ENCODE data around the gene ZPR1. TPM values are rescaled to one million over a fixed set of nuclear protein-coding genes. Genes with fewer than 3 reads are reported as not detected.
"Not testable (repeated sequence)": the region's sequence is repeated elsewhere in the genome, so short reads cannot be mapped to it uniquely, and the experiment has no call there.

Gene ZPR1, protein sequence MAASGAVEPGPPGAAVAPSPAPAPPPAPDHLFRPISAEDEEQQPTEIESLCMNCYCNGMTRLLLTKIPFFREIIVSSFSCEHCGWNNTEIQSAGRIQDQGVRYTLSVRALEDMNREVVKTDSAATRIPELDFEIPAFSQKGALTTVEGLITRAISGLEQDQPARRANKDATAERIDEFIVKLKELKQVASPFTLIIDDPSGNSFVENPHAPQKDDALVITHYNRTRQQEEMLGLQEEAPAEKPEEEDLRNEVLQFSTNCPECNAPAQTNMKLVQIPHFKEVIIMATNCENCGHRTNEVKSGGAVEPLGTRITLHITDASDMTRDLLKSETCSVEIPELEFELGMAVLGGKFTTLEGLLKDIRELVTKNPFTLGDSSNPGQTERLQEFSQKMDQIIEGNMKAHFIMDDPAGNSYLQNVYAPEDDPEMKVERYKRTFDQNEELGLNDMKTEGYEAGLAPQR
- 171 TPM for total RNA-seq

DNA sequence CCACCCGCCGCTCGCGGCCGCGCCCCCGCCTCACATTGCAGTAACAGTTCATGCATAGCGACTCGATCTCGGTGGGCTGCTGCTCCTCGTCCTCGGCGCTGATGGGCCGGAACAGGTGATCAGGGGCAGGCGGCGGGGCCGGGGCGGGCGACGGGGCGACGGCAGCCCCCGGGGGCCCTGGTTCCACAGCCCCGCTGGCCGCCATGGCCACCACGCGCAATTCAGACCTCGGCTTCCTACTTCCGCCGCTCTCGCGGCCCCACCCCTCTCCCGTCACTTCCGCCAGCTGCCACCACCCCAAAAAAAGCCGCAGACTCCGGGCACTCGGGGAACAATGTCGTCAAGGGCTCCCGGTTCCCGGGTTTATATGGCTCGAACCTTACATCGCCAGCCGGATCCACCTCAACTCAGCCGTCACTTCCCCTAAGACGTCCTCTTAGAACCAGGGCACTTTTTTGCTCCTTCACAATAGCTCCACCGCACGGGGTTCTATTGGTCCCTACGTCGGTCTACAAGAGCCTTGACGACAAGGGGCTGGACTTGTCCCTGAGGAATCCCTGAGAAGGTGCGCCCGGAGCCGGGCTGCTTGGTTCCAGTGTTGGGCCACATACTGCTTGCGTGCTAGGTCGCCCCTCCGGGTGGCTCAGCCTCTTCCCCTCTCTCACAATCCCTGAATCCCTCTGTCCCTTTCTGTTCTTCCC lies at the start of gene ZPR1:
Gene ZPR1 (minus strand): TSS at position 238 of the 701 bp plus-strand sequence. CDS start 33 bp downstream, at position 205.
- intact Hi-C loops (cut with DNase I): loop anchor here (1.0 to 5.0 kb wide), 4 partner anchors 15 to 539 kb away; partner anchors contain the start of gene CEP164
- peak within 1 kb of the TSS; percentile 77 to 90 for H3K27ac ChIP-seq
- H3K36me3 ChIP-seq: peaks cover 29 to 38% of the 10 kb centered on the region in 2 donors
- DNase-seq (ENCODE audit: low spot score in 2 of 2): peak; percentile 46 to 91
- no peaks in the 10 kb centered on the region for H3K27me3 ChIP-seq
- no peaks in the 10 kb centered on the region for H3K9me3 ChIP-seq
- H3K4me1 ChIP-seq: peaks cover 0 to 14% of the 10 kb centered on the region in 2 donors
- H3K4me3 ChIP-seq: peak within 1 kb of the TSS; percentile 92 to 93
- TF ChIP-seq, protein P1, sequence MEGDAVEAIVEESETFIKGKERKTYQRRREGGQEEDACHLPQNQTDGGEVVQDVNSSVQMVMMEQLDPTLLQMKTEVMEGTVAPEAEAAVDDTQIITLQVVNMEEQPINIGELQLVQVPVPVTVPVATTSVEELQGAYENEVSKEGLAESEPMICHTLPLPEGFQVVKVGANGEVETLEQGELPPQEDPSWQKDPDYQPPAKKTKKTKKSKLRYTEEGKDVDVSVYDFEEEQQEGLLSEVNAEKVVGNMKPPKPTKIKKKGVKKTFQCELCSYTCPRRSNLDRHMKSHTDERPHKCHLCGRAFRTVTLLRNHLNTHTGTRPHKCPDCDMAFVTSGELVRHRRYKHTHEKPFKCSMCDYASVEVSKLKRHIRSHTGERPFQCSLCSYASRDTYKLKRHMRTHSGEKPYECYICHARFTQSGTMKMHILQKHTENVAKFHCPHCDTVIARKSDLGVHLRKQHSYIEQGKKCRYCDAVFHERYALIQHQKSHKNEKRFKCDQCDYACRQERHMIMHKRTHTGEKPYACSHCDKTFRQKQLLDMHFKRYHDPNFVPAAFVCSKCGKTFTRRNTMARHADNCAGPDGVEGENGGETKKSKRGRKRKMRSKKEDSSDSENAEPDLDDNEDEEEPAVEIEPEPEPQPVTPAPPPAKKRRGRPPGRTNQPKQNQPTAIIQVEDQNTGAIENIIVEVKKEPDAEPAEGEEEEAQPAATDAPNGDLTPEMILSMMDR (IDR thresholded peaks at IDR 0.05): no peak

DNA sequence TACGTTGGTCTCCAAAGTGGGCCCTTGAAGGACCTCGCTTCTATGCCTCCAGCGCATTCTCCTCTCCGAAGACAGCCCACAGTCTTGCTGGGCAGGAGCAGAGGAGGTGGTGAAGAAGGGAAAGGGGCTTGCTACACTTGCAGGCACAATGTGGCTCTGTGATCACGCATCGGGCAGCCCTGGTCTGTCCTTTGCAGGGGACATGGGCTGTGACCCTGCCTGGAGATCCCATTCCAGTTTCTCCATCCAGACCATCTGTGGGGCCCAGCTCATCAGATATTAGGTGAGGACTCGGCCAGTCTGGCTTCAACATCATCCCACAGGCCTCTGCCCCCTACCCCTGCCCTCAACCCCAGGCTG lies 48.8 kb upstream of the ZPR1 start:
- Histone ChIP-seq H3K36me3 (no peaks in the 10 kb centered on the region), H3K9me3 (no peaks in the 10 kb centered on the region), H3K4me1 (peaks cover 11 to 12% of the 10 kb centered on the region in 2 donors), H3K27me3 (no peaks in the 10 kb centered on the region), H3K4me3 (no peak overlapping the region), H3K27ac (peak overlapping the region; percentile 88 to 92)
- TF ChIP-seq, protein P1 (IDR thresholded peaks at IDR 0.05): no peak
- intact Hi-C loops (cut with DNase I): loop anchor here (1.0 kb wide), 1 partner anchor 45 kb away; the partner anchor contains the start of gene APOA5
- no peak for DNase-seq (ENCODE audit: low spot score in 2 of 2)

DNA sequence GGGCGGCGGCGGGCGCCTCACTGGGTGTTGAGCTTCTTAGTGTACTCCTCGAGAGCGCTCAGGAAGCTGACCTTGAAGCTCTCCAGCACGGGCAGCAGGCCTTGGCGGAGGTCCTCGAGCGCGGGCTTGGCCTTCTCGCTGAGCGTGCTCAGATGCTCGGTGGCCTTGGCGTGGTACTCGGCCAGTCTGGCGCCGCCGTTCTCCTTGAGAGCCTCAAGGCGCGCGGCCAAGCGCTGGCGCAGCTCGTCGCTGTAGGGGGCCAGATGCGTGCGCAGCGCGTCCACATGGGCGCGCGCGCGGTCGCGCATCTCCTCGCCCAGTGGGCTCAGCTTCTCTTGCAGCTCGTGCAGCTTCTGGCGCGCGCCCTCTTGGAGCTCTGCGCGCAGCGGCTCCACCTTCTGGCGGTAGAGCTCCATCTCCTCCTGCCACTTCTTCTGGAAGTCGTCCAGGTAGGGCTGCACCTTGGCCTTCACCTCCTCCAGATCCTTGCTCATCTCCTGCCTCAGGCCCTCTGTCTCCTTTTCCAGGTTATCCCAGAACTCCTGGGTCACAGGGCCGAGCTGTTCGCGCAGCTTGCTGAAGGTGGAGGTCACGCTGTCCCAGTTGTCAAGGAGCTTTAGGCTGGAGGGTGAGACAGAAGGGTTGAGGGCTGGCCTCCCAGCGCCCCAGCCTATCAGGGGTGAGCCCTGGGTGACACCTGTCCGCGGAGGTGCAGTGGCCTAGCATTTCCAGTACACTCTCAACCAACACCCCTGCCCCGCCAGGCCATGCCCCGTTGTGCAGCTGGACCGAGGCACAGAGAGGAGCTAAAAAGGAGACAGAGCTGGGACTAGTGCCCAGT lies 48.2 kb upstream of the ZPR1 start:
- TF ChIP-seq, protein P1 (IDR thresholded peaks at IDR 0.05): peak; percentile 59 to 66 (median 60)
- H3K9me3 ChIP-seq: no peaks in the 10 kb centered on the region
- H3K4me3 ChIP-seq: peak overlapping the region; percentile 38 to 64
- peak overlapping the region; percentile 88 to 92 for H3K27ac ChIP-seq
- intact Hi-C loops (cut with DNase I): loop anchor here (1.0 kb wide), 1 partner anchor 45 kb away; the partner anchor contains the start of gene APOA5
- peak; percentile 61 to 93 for DNase-seq (ENCODE audit: low spot score in 2 of 2)
- H3K36me3 ChIP-seq: no peaks in the 10 kb centered on the region
- peaks cover 11 to 12% of the 10 kb centered on the region in 2 donors for H3K4me1 ChIP-seq
- H3K27me3 ChIP-seq: no peaks in the 10 kb centered on the region

DNA sequence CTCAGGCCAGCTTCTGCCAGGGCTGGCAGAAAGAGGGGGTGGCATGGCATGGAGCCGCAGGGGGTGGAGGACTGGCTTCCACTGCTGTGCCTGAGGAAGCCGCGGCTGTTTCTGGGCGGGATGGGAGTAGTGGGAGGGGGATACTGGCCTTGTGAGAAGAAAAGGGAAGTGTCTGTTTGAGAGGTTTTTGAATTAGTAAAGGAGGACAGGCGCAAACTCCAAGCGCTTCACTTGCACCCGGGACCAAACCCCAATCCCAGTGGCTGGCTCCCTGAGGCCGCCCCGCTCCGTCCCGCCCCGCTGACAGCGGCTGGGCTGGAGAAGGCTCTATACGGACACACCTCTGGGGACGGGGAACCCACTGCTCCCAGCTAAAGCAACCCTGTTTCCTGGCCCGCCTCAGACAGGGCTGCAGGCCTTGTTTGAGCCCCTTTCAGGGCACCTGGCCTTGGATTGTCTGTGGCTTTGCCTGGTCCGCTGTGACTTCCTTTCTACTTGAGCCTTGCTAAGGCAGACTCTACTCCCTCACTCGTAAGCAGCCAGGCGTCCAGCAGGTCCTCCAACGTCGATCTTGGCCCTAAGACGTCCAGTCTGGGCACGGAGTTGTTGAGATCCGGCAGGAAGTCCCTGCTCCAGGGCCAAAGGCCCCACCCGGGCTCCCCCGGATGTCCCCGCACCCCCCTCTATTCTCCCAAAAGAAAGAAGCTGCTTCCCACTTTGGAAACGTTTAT lies 47.4 kb upstream of the ZPR1 start:
- Histone ChIP-seq H3K4me3 (peak overlapping the region; percentile 38 to 64), H3K4me1 (peaks cover 11 to 12% of the 10 kb centered on the region in 2 donors), H3K27ac (peak overlapping the region; percentile 88 to 92), H3K36me3 (no peaks in the 10 kb centered on the region), H3K9me3 (no peaks in the 10 kb centered on the region), H3K27me3 (no peaks in the 10 kb centered on the region)
- intact Hi-C loops (cut with DNase I): no loop called here
- no peak for DNase-seq (ENCODE audit: low spot score in 2 of 2)
- TF ChIP-seq, protein P1 (IDR thresholded peaks at IDR 0.05): no peak

DNA sequence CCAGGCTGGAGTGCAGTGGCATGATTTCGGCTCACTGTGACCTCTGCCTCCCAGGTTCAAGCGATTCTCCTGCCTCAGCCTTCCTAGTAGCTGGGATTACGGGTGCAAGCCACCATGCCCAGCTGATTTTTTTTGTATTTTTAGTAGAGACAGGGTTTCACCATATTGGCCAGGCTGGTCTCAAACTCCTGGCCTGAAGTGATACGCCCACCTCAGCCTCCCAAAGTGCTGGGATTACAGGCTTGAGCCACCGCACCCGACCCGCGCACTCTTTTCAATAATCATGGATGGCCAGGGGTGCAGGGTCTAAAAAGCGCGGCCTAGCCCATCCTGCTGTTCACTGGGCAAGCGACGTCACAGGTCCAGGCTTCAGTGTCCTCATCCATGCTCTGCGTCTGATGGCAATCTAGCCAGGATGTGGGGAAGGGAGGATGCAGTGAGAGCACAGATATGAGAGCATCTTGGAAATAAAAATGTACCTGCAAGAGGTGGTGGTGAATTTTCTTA lies 46.8 kb upstream of the ZPR1 start:
- Histone ChIP-seq H3K27ac (peak overlapping the region; percentile 88 to 92), H3K4me1 (peaks cover 11 to 12% of the 10 kb centered on the region in 2 donors)
- H3K36me3 ChIP-seq; H3K4me3 ChIP-seq; intact Hi-C loops (cut with DNase I); H3K27me3 ChIP-seq; DNase-seq (ENCODE audit: low spot score in 2 of 2); H3K9me3 ChIP-seq: not testable (repeated sequence)
